GM10847 (cell line): ENCODE results near the gene MRGPRG.

ENCODE experiments used
- POLR2A ChIP-seq: IDR thresholded peaks from 2 replicates; pipeline ENCODE4 v1.6.1; 2011; ENCODE audit not compliant: insufficient read length; ENCODE audit errors: extremely low read depth

The MRGPRG gene

GRCh38 chr11:3216027-3216525 is 2.5 kb downstream of the MRGPRG start:
- no peak for TF ChIP-seq POLR2A

GRCh38 chr11:3215346-3216026 is 3.1 kb downstream of the MRGPRG start:
- TF ChIP-seq POLR2A: no peak

- no peak for TF ChIP-seq POLR2A
Observed at GRCh38 chr11:3214420-3214699, 4.3 kb downstream of the MRGPRG start.

- no peak for TF ChIP-seq POLR2A
Observed at GRCh38 chr11:3213659-3214419, 4.8 kb downstream of the MRGPRG start.

- no peak for TF ChIP-seq POLR2A
Observed at GRCh38 chr11:3208272-3208671, 10.3 kb downstream of the MRGPRG start.

- TF ChIP-seq POLR2A: no peak
Observed at GRCh38 chr11:3207526-3208189, 11.0 kb downstream of the MRGPRG start.

- no peak for TF ChIP-seq POLR2A
Observed at GRCh38 chr11:3206922-3207204, 11.8 kb downstream of the MRGPRG start.

GRCh38 chr11:3206156-3206921 is 12.3 kb downstream of the MRGPRG start:
- no peak for TF ChIP-seq POLR2A

- no peak for TF ChIP-seq POLR2A
Observed at GRCh38 chr11:3205261-3206155, 13.1 kb downstream of the MRGPRG start.

- TF ChIP-seq POLR2A: no peak
Observed at GRCh38 chr11:3204141-3205015, 14.2 kb downstream of the MRGPRG start.

- no peak for TF ChIP-seq POLR2A
Observed at GRCh38 chr11:3203221-3204043, 15.2 kb downstream of the MRGPRG start.

GRCh38 chr11:3202759-3203158 is 15.9 kb downstream of the MRGPRG start:
- no peak for TF ChIP-seq POLR2A

GRCh38 chr11:3202305-3202704 is 16.3 kb downstream of the MRGPRG start:
- no peak for TF ChIP-seq POLR2A

GRCh38 chr11:3201677-3202181 is 16.9 kb downstream of the MRGPRG start:
- no peak for TF ChIP-seq POLR2A
